Testis (tissue), 3 donors: ENCODE measurements around the gene YPEL2. TPM values are rescaled to one million over a fixed set of nuclear protein-coding genes. Genes with fewer than 3 reads are reported as not detected.

Experiments
- DNase-seq: peaks from one replicate; pipeline ENCODE4 v3.0.0-alpha.2; 2019
- H3K27ac ChIP-seq, 2 donors: fragments of 200-600 bp; sonication (generic); one replicate each; pipeline ENCODE4 v1.5.1; 2019
- H3K27me3 ChIP-seq: fragments of 200-600 bp; sonication (generic); one replicate; pipeline ENCODE4 v1.5.1; 2019
- H3K36me3 ChIP-seq: fragments of 200-600 bp; sonication (generic); one replicate; pipeline ENCODE4 v1.5.1; 2017; ENCODE audit warnings: low read depth; ENCODE audit errors: missing control alignments
- H3K4me1 ChIP-seq: fragments of 200-600 bp; sonication (generic); one replicate; pipeline ENCODE4 v1.5.1; 2019
- H3K4me3 ChIP-seq, 2 donors: fragments of 200-600 bp; sonication (generic); one replicate each; pipeline ENCODE4 v1.5.1; 2017 to 2019
- H3K9me3 ChIP-seq: fragments of 200-600 bp; sonication (generic); one replicate; pipeline ENCODE4 v1.5.1; 2017
- POLR2A ChIP-seq: fragments of 450-650 bp; IDR thresholded peaks from one replicate; pipeline ENCODE4 v1.6.1; 2017; ENCODE audit warnings: antibody characterized with exemption, mild to moderate bottlenecking, moderate library complexity
- WGBS, 2 donors: methylation state at CpG; one replicate each; pipeline ENCODE4 v1.1.5; 2018; 5-methylcytosine and 5-hydroxymethylcytosine counted together
- intact Hi-C: fragments of 100-400 bp; cut with DNase I; formaldehyde crosslinking; loops from one replicate; pipeline ENCODE4 v1.15.1; 2023; ENCODE audit warnings: low total_unique reads
- polyA plus RNA-seq: library from polyadenylated mRNA; stranded (reverse); fragments of 350-450 nt; fragmentation: Illumina TruSeq; extraction: RNeasy Lipid Tissue Mini Kit (QIAGEN cat#74804); gene quantifications from one replicate; pipeline ENCODE4 v1.2.3, GENCODE V29; 2014; ENCODE audit warnings: low read depth, low replicate concordance; ENCODE audit not compliant: insufficient read depth
- total RNA-seq, 2 donors: library from RNA; depleted of rRNA; stranded (reverse); fragments of >200 nt; gene quantifications; one replicate each; pipeline ENCODE4 v1.2.3, GENCODE V29; 2016
- TF ChIP-seq, protein P1 (sequence below), 3 experiments: fragments of 450-650 bp in 2 of 3; fragments of 200-600 bp in 1 of 3; sonication (generic) in 1 of 3; IDR thresholded peaks; one replicate each; pipeline ENCODE4 v1.5.1; 2016 to 2019; ENCODE audit warnings: antibody characterized with exemption in 3 of 3, mild to moderate bottlenecking in 2 of 3, moderate library complexity in 1 of 3

The YPEL2 gene
- total and polyA plus RNA-seq, 3 donors from 2014 or later, result 20.5 to 48.3 (median 39.8) TPM

DNA sequence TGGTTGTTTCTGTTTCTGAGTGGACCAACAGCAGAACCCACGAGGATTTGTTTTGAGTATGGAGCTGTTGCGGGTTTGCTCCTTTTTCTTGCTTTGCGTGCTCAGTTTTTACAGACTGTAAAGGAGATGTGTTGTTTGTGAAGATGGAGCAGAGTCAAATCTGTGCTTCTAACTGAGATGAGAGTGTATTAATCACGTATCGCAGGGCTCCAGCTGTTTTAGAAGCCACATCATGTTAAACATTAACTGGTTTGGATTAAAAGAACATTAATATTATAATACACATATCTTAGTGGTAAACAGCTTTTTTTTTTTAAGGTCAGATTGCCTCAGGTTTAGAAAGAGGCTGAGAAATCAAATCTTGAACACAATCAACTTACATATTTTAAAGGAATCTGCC, 69.4 kb downstream of the YPEL2 start:
- WGBS, 2 donors, result 66 to 74% methylated on average over 5 of the region's 5 CpGs
- no peak for DNase-seq
- TF ChIP-seq POLR2A, result no peak
- TF ChIP-seq, protein P1, sequence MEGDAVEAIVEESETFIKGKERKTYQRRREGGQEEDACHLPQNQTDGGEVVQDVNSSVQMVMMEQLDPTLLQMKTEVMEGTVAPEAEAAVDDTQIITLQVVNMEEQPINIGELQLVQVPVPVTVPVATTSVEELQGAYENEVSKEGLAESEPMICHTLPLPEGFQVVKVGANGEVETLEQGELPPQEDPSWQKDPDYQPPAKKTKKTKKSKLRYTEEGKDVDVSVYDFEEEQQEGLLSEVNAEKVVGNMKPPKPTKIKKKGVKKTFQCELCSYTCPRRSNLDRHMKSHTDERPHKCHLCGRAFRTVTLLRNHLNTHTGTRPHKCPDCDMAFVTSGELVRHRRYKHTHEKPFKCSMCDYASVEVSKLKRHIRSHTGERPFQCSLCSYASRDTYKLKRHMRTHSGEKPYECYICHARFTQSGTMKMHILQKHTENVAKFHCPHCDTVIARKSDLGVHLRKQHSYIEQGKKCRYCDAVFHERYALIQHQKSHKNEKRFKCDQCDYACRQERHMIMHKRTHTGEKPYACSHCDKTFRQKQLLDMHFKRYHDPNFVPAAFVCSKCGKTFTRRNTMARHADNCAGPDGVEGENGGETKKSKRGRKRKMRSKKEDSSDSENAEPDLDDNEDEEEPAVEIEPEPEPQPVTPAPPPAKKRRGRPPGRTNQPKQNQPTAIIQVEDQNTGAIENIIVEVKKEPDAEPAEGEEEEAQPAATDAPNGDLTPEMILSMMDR (IDR thresholded peaks at IDR 0.05), result no peak
- H3K27ac ChIP-seq, result no peak overlapping the region
- intact Hi-C loops, result no loop called here
- H3K27me3 ChIP-seq, result no peaks in the 10 kb centered on the region
- H3K36me3 ChIP-seq, result no peaks in the 10 kb centered on the region
- H3K9me3 ChIP-seq, result no peaks in the 10 kb centered on the region
- no peaks in the 10 kb centered on the region for H3K4me1 ChIP-seq
- H3K4me3 ChIP-seq, result no peak overlapping the region

DNA sequence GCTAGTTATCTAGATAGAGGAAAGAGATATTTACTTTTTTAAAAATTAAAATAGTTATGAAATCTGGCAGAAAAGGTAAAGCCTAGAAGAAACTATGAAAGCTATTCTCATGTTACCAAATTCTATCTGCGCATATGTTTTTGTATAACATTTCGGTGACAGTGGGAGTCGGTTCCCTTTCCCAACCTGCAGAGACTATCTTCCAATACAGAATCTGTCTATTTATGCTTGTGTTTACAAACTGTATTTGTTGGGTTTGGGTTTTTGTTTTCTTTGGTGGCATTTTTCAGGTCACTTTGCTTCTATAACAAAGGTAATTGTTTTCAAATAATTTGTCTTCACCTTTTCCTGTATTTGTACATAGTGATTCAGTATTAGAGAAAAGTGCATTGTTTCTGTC, 69.8 kb downstream of the YPEL2 start:
- no peak for DNase-seq
- Histone ChIP-seq H3K27me3 (no peaks in the 10 kb centered on the region), H3K36me3 (no peaks in the 10 kb centered on the region), H3K9me3 (no peaks in the 10 kb centered on the region), H3K4me3 (no peak overlapping the region), H3K4me1 (no peaks in the 10 kb centered on the region), H3K27ac (no peak overlapping the region)
- WGBS, 2 donors, result 69 to 84% methylated on average over 3 of the region's 3 CpGs
- TF ChIP-seq POLR2A, result no peak
- TF ChIP-seq, protein P1 (IDR thresholded peaks at IDR 0.05), result no peak
- intact Hi-C loops, result no loop called here

- no peak for DNase-seq
- no peaks in the 10 kb centered on the region for H3K36me3 ChIP-seq
- WGBS, 2 donors, result 41 to 82% methylated on average over 1 of the region's 1 CpG
- no peak overlapping the region for H3K4me3 ChIP-seq
- intact Hi-C loops, result no loop called here
- no peak overlapping the region for H3K27ac ChIP-seq
- TF ChIP-seq, protein P1 (IDR thresholded peaks at IDR 0.05), result no peak
- no peak for TF ChIP-seq POLR2A
- no peaks in the 10 kb centered on the region for H3K9me3 ChIP-seq
- peaks cover 2% of the 10 kb centered on the region for H3K4me1 ChIP-seq
- no peaks in the 10 kb centered on the region for H3K27me3 ChIP-seq
Measured at GRCh38 chr17:59401725-59402124, 70.3 kb downstream of the YPEL2 start.

DNA sequence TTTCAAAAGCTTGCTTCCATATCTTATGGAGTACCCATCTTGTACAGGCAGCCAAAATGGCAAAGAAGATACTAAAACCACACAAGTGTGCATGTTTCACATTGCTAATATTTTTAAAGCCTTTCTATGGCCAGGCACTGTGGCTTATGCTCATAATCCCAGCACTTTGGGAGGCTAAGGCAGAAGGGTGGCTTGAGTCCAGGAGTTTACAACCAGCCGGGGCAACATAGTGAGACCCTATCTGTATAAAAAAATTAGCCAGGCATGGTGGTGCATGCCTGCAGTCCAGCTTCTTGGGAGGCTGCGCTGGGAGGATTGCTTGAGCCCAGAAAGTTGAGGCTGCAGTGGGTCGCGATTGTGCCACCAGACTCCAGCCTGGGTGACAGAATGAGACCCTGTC, 71.3 kb downstream of the YPEL2 start:
- H3K36me3 ChIP-seq, result no peaks in the 10 kb centered on the region
- intact Hi-C loops, result no loop called here

GRCh38 chr17:59404471-59404870, 73.0 kb downstream of the YPEL2 start:
- no peak overlapping the region for H3K4me3 ChIP-seq
- WGBS, 2 donors, result 80 to 97% methylated on average over 3 of the region's 3 CpGs
- H3K4me1 ChIP-seq, result peaks cover 5% of the 10 kb centered on the region
- H3K36me3 ChIP-seq, result no peaks in the 10 kb centered on the region
- H3K9me3 ChIP-seq, result no peaks in the 10 kb centered on the region
- intact Hi-C loops, result no loop called here
- DNase-seq, result no peak
- TF ChIP-seq, protein P1 (IDR thresholded peaks at IDR 0.05), result no peak
- no peak for TF ChIP-seq POLR2A
- no peak overlapping the region for H3K27ac ChIP-seq
- H3K27me3 ChIP-seq, result no peaks in the 10 kb centered on the region

More for the DNA sequence above, 71.3 kb downstream of the YPEL2 start:
- Histone ChIP-seq H3K27ac (no peak overlapping the region), H3K9me3 (no peaks in the 10 kb centered on the region), H3K4me3 (no peak overlapping the region), H3K4me1 (peaks cover 5% of the 10 kb centered on the region), H3K27me3 (no peaks in the 10 kb centered on the region)
- no peak for DNase-seq
- no peak for TF ChIP-seq POLR2A
- TF ChIP-seq, protein P1 (IDR thresholded peaks at IDR 0.05), result no peak
- WGBS, 2 donors, result 94% methylated on average over 4 of the region's 4 CpGs
